NCI-H2107 (cell line): ENCODE results near the gene PSMG2.
A peak's percentile ranks its signal among the peaks of the same experiment; 100 is the strongest.

Source experiments
- DNase-seq: peaks from one replicate; lab custom pipeline; 2025; lab: John Stamatoyannopoulos, UW

The PSMG2 gene, protein sequence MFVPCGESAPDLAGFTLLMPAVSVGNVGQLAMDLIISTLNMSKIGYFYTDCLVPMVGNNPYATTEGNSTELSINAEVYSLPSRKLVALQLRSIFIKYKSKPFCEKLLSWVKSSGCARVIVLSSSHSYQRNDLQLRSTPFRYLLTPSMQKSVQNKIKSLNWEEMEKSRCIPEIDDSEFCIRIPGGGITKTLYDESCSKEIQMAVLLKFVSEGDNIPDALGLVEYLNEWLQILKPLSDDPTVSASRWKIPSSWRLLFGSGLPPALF

DNA sequence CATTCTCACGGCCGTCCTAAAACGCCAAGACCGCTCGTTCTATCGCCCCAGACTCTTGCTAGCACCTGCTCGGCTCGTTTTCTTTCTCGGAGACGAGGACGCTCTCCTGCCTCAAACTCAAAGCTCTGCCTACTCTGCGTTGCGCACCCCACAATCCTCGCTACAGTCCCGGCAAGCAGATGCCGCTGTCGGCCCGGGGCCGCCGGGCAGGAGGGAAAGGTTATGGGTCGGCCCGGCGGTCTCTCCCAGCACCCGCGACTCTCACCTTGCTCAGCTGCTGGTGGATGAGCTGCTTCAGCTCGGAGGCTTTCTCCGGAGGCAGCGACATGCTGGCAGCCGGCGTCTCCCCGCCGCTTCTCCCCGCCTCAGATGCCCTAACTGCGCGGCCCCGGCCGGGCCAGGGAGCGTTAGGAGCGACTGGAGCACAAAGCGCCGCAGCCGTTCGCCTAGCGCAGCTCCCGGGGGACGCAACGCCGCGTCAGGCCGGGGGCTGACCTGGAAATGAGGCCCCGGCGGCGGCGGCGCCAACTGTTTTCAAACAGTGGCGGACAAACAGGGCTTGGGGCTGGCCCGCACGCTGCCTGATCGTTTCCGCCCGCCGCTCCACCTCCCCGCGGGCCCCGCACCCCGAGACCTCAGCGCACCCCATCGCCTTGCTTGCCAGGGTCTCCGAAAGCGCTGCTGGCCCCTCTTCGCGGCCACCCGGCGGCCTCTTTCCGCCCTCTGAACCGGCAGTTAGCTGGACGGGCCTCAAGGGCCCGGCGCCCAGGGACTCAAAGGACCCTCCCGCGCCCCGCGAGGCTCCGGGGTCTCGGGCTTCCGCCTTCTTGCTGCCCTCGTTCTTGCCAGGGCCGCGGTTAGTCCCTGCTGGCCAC, at the start of gene PSMG2, which contains the start of gene CEP76:
Gene PSMG2 (plus strand): TSS at position 822 of the 875 bp plus-strand sequence. CDS start 66 bp downstream, outside the sequence.
Gene CEP76 (minus strand): TSS at position 503 of the 875 bp plus-strand sequence. CDS start 175 bp downstream, at position 328.
- peak; percentile 46 for DNase-seq

DNA sequence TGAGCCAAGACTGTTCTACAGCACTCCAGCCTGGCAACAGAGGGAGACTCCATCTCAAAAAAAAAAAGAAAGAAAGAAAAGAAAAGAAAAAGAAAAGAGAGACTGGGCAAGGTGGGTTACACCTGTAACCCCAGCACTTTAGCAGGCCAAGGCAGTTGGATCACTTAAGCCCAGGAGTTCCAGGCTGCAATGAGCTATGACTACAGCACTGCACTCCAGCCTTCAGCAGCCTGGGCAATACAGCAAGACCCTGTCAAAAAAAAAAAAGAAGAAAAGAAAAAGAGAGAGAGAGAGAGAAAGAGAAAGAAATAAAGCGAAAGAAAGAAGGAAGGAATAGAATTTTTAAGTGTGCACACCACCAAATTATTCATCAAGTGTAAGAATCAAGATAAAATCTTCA, 47.9 kb upstream of the PSMG2 start:
- no peak for DNase-seq

DNA sequence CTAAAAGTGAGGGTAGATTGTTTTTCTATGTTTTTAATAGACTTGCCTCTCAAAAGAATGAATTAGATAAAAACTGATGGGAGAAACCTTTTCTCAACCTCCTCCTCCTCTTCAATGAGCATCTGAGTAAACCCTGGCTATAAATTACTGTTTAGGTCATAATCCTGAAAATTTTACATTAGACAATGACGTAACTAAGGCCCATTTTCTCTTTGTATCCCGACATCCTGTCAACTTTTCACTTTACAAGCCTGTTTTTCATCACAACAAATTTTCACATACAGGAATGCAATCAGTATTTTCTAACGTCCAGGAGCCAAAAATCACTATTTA, 46.3 kb upstream of the PSMG2 start:
- no peak for DNase-seq

DNA sequence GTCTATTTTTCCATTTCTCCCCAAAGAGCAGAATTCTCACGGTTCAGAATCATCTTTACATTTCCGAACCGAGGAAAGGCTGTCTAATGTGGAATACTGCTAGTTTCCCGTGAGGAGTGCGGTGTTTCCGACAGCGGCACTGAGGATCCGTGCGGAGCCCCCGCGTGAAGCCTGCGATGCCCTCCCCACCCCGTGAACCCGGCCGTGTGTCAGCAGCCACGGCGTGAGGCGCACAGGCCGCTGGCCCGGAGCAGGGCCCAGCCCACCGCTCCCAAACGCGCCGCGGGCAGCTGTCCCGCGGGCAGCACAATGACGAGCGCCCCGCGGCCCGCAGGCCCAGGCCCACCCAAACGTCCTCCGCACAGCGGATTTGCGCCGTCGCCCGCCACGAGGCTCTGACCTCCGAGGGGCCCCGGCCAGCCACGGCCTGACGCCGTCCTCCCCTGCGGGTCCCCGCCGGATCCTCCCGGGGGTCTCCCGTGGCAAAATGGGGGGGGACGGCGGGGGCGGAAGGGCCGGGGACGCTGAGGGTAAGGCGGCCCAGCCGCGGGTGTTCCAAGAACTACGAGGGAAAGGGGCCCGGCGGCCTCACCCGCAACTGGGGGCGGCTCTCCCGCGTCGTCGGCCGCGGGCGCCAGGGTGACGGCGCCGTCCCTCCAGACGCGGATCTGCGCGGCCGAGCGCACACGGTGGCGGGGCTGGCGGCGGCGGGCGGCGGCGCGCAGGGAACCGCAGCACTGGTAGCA, 45.7 kb upstream of the PSMG2 start:
- no peak for DNase-seq

DNA sequence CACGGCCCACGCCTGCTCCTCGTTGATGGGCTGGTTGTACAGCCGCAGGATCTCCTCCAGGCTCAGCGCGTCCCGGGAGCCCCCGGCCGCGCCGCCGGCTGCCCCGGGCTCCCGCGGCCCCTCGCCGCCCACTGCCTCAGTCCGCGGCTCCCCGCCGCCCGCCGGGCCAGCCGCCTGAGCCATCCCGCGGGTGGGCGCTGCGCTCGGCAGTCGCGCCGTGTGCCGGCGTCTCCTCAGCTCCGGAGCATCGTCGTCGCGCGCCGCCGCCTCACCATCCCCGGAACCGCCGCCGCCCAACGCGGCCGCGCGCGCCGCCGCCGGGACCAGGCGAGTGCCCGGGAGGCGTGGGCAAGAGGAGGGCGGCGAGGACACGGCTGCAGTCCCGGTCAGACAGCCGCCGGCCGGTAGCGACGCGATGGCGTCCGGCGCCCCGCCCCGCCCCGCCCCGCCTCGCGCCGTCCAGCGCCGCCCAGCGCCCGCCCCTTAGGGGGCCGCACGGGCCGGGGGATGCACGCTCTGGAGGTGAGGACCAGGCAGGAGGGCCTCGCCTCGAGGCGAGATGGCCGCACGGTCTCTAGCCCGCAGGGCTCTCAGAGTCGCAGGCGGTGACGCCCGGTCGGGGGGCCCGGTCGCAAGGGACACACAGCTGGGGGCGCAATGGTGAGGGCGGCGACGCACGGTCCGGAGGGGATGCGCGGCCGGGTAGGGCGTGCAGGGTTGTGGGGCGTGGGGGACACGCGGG, 45.0 kb upstream of the PSMG2 start, which contains the start of gene SPIRE1:
Gene SPIRE1 (minus strand): TSS at position 424 of the 742 bp plus-strand sequence. CDS start 241 bp downstream, at position 183.
- no peak for DNase-seq

DNA sequence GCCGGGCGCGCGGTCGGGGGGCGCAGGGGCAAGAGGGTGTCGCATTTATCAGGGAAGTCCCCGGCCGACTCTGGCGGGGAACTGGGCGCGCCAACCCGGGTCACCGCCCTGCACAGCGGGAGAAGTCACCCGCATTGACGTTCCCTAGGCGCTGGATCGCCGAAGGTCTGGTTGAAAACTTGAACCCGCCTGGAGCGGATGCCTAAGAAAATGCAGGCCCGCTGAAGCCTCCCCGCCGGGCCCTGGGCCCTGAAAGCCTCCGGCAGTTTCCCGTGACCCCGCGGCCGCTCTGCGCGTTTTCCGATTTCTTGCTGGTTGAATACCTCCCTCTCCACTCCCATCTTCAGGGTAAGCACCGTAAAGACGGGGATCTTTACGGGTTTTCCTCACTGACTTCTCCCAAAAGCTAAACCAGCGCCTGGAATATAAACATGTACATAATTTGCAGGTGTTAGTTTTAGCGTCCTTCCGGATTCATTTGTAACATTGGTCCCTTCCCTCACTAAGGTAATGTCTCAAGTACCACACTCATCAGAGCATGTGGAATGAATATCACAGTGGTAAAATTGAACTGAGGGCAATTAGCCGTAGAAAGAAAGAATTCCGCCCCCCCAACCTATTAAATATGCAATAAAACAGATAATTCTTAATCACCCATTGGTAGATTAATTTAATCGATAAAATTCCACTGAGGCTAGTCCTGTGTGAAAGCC, 44.3 kb upstream of the PSMG2 start:
- no peak for DNase-seq

DNA sequence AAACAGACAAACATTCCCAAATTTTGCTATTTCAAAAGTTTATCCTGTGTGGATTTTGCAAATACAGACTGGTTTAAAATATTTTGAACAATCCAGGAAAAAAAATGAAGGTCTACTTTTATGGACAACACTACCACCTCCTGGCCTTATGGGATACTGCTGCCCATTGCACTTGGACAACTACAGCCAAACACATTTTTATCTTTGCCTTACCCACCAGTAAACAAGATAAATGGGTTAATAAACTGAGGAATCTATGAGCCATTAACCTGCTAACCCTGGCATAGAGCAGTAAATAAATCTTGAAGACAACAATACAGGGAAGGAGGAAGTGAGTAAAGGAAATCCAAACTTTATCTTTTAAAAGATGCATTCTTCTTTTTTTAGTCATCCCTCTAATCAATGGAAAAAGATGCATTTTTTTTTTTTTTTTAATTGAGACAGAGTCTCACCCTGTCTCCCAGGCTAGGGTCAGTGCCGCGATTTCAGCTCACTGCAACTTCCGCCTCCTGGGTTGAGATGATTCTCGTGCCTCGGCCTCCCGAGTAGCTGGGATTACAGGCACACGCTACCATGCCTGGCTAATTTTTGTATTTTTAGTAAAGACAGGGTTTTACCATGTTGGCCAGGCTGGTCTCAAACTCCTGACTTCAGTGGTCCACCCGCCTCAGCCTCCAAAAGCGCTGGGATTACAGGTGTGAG, 42.8 kb upstream of the PSMG2 start:
- no peak for DNase-seq

DNA sequence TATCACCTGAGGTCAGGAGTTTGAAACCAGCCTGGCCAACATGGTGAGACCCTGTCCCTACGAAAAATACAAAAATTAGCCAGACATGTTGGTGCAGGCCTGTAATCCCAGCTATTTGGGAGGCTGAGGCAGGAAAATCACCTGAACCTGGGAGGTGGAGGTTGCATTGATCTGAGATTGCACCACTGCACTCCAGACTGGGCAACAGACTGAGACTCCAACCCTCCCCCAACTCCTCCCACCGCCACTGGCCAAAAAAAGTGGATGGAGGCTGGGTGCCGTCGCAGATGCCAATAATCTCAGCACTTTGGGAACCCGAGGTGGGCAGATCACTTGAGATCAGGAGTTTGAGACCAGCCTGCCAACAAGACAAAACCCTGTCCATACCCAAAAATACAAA, 34.8 kb upstream of the PSMG2 start:
- no peak for DNase-seq

DNA sequence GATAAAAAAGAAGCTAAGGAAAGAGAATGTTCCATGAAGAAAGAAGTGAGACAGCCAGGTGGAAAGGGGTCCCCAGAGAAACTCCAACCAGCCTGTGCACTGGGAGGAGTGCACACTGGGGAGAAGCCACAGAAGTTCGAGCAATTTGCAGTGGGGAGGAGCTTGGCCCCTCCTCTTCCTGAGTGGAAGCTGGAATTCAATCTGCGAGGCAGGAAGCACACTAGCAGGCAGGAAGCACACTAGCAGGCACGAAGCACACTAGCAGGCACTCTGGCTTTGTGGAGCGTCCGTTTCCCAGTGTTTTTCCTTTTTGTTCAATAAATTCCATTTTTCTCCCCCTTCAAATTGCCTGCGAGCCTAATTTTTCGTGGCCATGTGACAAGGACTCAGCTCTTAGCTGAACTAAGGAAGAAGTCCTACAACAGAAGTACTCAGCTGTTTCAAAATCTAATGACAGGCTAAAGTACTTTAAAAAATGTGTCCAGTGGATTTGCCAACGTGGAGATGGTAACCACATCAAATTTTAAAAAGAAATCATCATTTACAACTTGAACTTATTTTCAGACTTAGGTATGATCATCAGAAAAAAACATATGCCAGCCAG, 23.6 kb upstream of the PSMG2 start:
- no peak for DNase-seq

DNA sequence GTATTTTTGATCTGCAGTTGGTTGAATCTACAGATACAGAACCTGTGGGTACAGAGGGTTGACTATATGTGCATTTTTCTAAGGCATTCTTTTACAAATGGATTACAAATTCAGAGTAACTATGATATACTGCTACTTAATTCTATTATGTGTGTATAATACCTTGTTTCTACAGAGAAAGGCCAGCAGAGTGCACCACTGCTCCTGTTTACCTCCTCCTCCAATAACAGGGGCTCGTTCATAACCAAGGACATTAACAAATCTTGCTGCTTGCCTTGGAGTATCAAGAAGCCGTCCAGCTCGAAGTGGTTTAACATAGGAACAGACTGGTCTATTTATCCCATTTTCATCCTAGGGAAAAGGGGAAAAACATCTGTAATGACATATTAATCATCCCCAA, 16.7 kb upstream of the PSMG2 start:
- DNase-seq, result no peak

DNA sequence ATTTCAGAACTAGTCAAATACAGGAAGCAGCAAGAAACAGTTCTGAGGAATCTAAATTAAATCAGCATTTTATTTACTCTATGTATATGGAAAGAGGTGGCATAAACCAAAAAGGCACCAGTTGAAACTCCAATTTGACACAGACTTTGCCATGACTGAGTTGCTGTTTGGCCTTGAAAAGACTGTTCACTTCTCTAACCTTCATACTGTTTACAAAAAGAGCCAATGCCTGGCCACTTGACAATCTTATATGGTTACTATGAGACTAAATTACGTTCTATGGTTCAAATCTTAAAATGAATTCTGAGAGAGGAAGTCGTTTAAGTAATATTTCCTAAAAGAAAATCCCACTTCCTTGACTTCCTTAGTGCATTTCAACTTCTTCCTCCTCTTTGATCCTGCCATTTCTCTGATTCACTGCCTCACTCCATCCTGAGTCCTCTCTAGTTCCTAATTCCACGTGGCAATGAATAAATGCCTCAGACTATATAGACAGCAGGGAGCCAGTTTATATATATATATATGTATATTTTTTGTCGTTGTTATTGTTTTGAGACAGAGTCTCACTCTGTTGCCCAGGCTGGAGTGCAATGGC, 13.5 kb upstream of the PSMG2 start:
- no peak for DNase-seq

DNA sequence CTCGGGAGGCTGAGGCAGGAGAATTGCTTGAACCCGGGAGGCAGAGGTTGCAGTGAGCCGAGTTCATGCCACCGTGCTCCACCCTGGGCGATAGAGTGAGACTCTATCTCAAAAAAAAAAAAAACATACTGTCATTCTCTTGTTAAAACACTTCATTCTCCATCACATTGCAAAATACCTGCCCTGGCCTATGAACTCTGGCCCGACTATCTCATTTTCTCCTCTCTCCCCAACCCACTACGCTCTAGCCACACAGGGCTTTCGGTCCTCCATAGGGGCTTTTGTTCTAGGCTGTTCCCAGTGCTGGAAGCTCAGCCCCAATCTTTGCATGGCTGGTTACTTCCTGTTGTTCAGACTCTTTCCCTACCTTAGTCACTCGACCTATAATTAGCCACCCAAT, 10.6 kb upstream of the PSMG2 start:
- DNase-seq, result no peak

DNA sequence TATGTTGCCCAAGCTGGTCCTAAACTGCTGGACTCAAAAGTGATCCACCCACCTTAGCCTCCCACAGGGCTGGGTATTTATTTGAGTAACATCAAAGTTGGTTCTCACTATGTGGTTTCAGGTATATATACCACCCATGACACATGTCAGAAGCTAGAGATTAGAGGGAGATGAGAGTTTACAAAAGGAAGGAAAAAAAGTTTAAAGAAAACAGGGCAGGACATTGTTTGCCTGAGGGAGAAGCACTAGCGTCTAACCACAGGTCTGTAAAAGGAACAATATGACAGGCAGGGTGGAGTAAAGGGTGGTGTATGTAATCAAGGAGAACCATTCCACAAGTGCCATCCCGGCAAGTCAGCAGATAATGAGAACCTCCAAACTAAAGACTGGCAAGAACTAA, 8.8 kb upstream of the PSMG2 start:
- no peak for DNase-seq

DNA sequence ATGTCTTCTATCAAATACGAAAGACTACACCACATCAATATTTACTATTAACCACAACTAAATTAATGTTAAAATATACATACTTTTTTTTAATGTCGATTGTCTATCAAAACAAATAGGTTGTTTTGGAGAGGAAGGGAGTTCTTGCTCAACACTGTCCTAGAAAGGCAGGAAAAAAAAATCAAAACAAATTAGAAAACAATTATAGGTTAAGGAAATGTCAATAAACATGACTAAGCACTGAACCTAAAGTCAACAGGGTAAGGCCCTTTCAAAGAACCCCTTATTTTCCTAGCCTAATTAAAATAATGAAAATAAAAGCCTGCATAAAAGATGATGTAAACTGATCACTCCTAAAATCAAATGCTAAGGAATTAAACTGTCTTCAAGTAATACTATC, 3.1 kb upstream of the PSMG2 start:
- DNase-seq, result no peak

DNA sequence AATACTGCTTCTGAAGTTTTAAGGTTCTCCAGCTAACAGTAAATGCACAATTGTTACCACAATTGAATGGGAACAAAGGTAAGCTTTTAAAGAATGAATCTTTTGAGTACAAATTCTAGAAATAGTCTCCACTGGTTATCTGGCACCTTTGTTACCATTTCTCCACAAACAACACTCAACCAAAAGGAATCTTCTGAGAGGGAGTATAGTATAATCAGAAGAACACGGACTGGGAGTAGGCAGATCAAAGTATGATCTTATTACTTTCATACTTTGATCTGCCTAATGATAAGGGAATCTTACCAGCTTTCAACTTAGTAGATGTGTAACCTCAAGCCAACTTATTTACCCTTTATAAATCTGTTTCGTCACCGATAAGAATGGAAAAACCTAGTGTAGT, 1.7 kb upstream of the PSMG2 start:
- DNase-seq, result no peak

DNA sequence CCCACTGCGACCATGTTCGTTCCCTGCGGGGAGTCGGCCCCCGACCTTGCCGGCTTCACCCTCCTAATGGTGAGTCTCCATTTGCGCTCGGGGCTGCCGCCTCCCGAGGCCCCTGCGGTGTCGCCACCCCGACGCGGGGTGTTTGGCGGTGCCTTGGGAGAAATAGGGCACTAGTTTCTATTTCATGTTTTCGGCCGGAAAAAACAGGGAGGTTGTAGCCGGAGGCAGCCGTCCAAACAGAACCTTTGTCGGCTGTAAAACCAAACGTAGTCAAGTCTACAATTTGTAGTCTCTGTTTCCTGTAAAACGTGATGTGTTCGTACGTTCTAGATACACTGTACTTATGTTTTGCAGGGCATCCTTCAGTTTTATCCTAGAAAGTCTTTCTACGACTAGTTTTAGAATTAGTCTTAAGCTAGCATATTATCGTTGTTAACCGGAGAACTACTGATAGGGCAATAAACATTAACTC, 290 bp downstream of the PSMG2 start:
- no peak for DNase-seq

DNA sequence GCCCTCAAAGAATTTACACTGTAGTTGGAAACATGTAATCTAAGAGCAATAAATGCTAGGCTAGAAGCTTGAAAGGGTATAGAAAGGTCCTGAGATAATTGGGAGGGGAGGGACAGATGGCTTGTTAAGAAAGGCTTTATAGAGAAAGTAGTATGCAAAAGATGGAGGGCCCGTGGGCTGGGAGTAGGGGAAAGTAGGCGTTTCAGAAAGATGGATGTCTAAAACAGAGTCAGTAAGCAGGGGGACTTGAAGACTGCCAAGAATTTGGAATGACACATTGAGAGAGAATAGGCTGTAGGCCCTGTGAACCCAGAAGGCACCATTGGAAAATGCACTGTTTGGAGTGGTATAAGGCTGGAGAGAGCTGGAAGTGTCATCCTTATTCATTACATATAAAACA, 822 bp downstream of the PSMG2 start:
- no peak for DNase-seq

DNA sequence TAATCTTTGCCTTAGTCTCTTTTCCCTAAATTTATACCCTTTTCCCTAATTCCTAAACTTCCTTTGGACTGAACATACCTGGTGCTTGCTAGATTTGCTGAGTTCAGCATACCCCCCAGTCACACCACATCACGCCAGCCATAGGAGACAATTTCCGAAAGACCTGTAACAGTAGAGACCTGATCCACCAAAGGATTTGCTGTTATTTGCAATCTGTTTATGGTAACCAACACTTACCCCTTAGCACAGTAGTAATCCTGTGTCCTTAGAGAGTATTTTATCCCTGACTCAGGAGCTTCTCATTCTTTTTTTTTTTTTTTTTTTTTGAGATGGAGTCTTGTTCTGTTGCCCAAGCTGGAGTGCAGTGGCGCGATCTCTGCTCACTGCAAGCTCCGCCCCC, 8.6 kb downstream of the PSMG2 start:
- DNase-seq, result no peak

DNA sequence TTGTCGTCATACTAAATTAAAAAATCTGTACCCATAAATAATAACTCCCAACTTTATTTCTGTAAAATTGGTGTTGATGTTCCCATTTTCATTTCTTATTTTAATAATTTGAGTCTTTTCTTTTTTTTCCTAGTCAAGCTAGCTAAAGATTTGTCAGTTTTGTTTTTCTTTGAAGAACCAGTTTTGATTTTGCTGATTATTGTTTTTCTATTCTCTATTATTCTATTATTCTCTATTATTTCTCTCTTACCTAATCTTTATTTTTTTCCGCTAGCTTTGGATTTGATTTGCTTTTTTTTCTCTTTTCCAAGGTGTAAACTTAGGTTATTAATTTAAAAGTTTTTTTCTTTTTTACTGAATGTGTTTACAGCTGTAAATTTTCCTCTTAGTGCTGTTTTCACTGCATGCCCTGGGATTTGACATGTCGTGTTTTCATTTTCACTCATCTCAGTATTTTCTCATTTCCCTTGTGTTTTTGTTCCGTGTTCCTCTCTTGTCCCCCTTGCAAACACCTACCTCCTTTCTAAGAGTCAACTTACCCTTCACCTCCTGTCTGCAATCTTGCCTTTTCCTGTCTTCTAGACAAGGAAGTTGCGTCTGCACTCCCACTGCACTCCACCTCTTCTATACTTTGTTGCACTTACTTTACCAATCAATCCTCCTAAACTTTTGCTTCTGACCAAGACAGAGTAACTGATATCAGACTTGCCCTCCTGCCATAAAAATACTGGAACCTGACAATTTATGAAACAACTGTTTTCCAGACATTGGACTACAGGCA, 18.8 kb downstream of the PSMG2 start:
- no peak for DNase-seq
